ENCODE measurements around the gene NFIA. TPM values are rescaled to one million over a fixed set of nuclear protein-coding genes. Genes with fewer than 3 reads are reported as not detected.

NFIA gene
- total and polyA plus RNA-seq, 12 donors: 11.2 to 117 (median 92.5) TPM

GRCh38 chr1:61268546-61269240 lies 186.3 kb downstream of the NFIA start:
- H3K36me3 ChIP-seq: no peaks in the 10 kb centered on the region
- no peak overlapping the region for H3K4me3 ChIP-seq
- no peaks in the 10 kb centered on the region for H3K27me3 ChIP-seq
- no peaks in the 10 kb centered on the region for H3K9me3 ChIP-seq
- TF ChIP-seq CTCF (IDR thresholded peaks at IDR 0.05): no peak
- WGBS, 2 donors: 66 to 68% methylated on average over 9 of the region's 9 CpGs
- intact Hi-C loops (cut with DNase I): no loop called here
- peak overlapping the region in 1 of 10 donors; percentile 12 for H3K27ac ChIP-seq
- ATAC-seq (no peak), DNase-seq (no peak)
- H3K4me1 ChIP-seq: peaks cover 0 to 42% (median 21%) of the 10 kb centered on the region in 9 donors

GRCh38 chr1:61269602-61270001 lies 187.2 kb downstream of the NFIA start:
- TF ChIP-seq CTCF (IDR thresholded peaks at IDR 0.05): no peak
- WGBS, 2 donors: 50 to 54% methylated on average over 1 of the region's 1 CpG
- DNase-seq (no peak), ATAC-seq (no peak)
- Histone ChIP-seq H3K27me3 (no peaks in the 10 kb centered on the region), H3K27ac (no peak overlapping the region), H3K36me3 (no peaks in the 10 kb centered on the region), H3K4me3 (no peak overlapping the region), H3K4me1 (peaks cover 0 to 46% (median 21%) of the 10 kb centered on the region in 9 donors), H3K9me3 (no peaks in the 10 kb centered on the region)
- intact Hi-C loops (cut with DNase I): loop anchor here in 1 of 10 donors (10.0 kb wide), 2 partner anchors 185 to 215 kb away; no protein-coding TSS in a partner anchor

GRCh38 chr1:61270107-61270506 lies 187.7 kb downstream of the NFIA start:
- 96 to 98% methylated on average over 2 of the region's 2 CpGs for whole genome bisulfite sequencing, 2 donors
- H3K27me3 ChIP-seq: no peaks in the 10 kb centered on the region
- no peak overlapping the region for H3K27ac ChIP-seq
- no peaks in the 10 kb centered on the region for H3K36me3 ChIP-seq
- ATAC-seq (no peak), DNase-seq (no peak)
- peaks cover 0 to 49% (median 21%) of the 10 kb centered on the region in 9 donors for H3K4me1 ChIP-seq
- TF ChIP-seq CTCF (IDR thresholded peaks at IDR 0.05): no peak
- H3K4me3 ChIP-seq: no peak overlapping the region
- no peaks in the 10 kb centered on the region for H3K9me3 ChIP-seq
- intact Hi-C loops (cut with DNase I): loop anchor here in 1 of 10 donors (10.0 kb wide), 2 partner anchors 185 to 215 kb away; no protein-coding TSS in a partner anchor

GRCh38 chr1:61270761-61271411 lies 188.5 kb downstream of the NFIA start:
- H3K4me1 ChIP-seq: peaks cover 0 to 46% (median 21%) of the 10 kb centered on the region in 9 donors
- intact Hi-C loops (cut with DNase I): loop anchor here in 1 of 10 donors (10.0 kb wide), 2 partner anchors 184 to 216 kb away; no protein-coding TSS in a partner anchor

More at GRCh38 chr1:61270761-61271411, 188.5 kb downstream of the NFIA start:
- 85% methylated on average over 8 of the region's 8 CpGs for WGBS, 2 donors
- Histone ChIP-seq H3K27ac (no peak overlapping the region), H3K4me3 (no peak overlapping the region), H3K9me3 (no peaks in the 10 kb centered on the region), H3K27me3 (no peaks in the 10 kb centered on the region), H3K36me3 (no peaks in the 10 kb centered on the region)
- TF ChIP-seq CTCF (IDR thresholded peaks at IDR 0.05): no peak
- no peak for ATAC-seq
- no peak for DNase-seq
